ENCODE results near the gene ADI1. TPM values are rescaled to one million over a fixed set of nuclear protein-coding genes. Genes with fewer than 3 reads are reported as not detected.
"Not testable (repeated sequence)": the region's sequence is repeated elsewhere in the genome, so short reads cannot be mapped to it uniquely, and the experiment has no call there.

The ADI1 gene
- total and polyA plus RNA-seq, 8 donors = 34.8 to 83.8 (median 40.9) TPM

DNA sequence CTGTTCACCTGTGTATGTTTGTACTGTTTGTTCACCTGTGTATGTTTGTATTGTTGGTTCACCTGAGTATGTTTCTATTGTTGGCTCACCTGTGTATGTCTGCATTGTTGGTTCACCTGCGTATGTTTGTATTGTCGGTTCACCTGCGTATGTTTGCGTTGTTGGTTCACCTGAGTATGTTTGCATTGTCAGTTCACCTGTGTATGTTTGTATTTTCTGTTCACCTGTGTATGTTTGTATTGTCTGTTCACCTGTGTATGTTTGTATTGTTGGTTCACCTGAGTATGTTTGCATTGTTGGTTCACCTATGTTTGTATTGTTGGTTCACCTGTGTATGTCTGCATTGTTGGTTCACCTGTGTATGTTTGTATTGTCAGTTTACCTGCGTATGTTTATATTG is 14.6 kb downstream of the ADI1 start:
- intact Hi-C loops (cut with DNase I) = no loop called here
- ATAC-seq = no peak
- H3K9me3 ChIP-seq = peaks cover 0 to 3% of the 10 kb centered on the region in 2 donors

GRCh38 chr2:3503483-3503882 is 15.8 kb downstream of the ADI1 start:
- Histone ChIP-seq H3K4me3 (no peak overlapping the region), H3K9me3 (peaks cover 0 to 1% of the 10 kb centered on the region in 2 donors), H3K27ac (no peak overlapping the region), H3K27me3 (no peaks in the 10 kb centered on the region), H3K36me3 (peaks cover 0 to 54% of the 10 kb centered on the region in 2 donors), H3K4me1 (no peaks in the 10 kb centered on the region)
- intact Hi-C loops (cut with DNase I) = no loop called here
- DNase-seq (no peak), ATAC-seq (no peak)
- TF ChIP-seq, protein P1, sequence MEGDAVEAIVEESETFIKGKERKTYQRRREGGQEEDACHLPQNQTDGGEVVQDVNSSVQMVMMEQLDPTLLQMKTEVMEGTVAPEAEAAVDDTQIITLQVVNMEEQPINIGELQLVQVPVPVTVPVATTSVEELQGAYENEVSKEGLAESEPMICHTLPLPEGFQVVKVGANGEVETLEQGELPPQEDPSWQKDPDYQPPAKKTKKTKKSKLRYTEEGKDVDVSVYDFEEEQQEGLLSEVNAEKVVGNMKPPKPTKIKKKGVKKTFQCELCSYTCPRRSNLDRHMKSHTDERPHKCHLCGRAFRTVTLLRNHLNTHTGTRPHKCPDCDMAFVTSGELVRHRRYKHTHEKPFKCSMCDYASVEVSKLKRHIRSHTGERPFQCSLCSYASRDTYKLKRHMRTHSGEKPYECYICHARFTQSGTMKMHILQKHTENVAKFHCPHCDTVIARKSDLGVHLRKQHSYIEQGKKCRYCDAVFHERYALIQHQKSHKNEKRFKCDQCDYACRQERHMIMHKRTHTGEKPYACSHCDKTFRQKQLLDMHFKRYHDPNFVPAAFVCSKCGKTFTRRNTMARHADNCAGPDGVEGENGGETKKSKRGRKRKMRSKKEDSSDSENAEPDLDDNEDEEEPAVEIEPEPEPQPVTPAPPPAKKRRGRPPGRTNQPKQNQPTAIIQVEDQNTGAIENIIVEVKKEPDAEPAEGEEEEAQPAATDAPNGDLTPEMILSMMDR (IDR thresholded peaks at IDR 0.05) = no peak

More for the DNA sequence above, 14.6 kb downstream of the ADI1 start:
- H3K36me3 ChIP-seq = peaks cover 0 to 44% of the 10 kb centered on the region in 2 donors
- no peaks in the 10 kb centered on the region for H3K27me3 ChIP-seq
- TF ChIP-seq, protein P1 (IDR thresholded peaks at IDR 0.05) = no peak
- H3K4me3 ChIP-seq = no peak overlapping the region
- DNase-seq = no peak
- no peaks in the 10 kb centered on the region for H3K4me1 ChIP-seq
- H3K27ac ChIP-seq = no peak overlapping the region

DNA sequence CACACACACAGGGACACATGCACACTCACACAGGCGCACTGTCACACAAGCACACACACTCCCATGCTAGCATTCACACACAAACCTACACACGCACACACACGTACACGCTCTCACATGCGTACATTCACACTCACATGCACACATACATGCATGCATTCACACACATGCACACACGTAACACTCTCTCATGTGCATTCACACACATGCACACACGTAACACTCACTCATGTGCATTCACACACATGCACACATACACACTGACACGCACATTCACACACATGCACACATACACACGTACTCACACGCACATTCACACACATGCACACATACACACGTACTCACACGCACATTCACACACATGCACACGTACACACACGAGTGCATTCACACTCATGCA is 16.3 kb downstream of the ADI1 start:
- DNase-seq (no peak), ATAC-seq (no peak)
- Histone ChIP-seq H3K9me3 (no peaks in the 10 kb centered on the region), H3K36me3 (peaks cover 0 to 54% of the 10 kb centered on the region in 2 donors), H3K4me3 (no peak overlapping the region), H3K4me1 (no peaks in the 10 kb centered on the region), H3K27ac (no peak overlapping the region), H3K27me3 (no peaks in the 10 kb centered on the region)
- TF ChIP-seq, protein P1 (IDR thresholded peaks at IDR 0.05) = no peak
- intact Hi-C loops (cut with DNase I) = no loop called here

DNA sequence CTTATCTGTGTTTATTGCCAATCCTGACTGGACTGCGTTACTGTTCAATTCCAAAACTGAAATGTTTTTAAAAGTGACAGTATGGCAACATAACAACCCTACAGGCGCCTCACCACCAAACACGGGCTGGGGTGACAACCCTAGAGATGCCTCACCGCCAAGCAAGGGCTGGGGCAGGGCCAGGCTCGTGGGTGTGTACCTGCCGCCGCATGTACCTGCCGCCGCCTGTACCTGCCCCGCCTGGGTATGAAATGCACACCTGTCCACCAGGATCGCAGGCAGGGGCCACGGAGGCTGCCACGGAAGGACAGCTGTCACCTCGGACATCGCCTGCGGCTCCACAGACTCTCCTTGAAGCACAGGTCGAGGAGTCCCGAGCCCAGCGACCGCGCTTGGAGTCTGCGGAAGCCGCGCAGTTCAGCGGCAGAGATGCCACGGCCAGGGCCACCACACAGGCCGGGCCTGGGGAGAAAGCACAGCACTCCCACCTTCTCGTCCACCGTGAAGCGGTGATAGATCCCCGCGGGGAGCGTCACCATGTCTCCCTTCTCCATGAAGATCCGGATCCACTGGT is 18.9 kb downstream of the ADI1 start:
- no peak for ATAC-seq
- no peak overlapping the region for H3K4me3 ChIP-seq
- intact Hi-C loops (cut with DNase I) = no loop called here
- no peak for DNase-seq
- no peaks in the 10 kb centered on the region for H3K4me1 ChIP-seq
- TF ChIP-seq, protein P1 (IDR thresholded peaks at IDR 0.05) = no peak
- H3K27me3 ChIP-seq = no peaks in the 10 kb centered on the region
- H3K36me3 ChIP-seq = peaks cover 0 to 73% of the 10 kb centered on the region in 2 donors
- no peaks in the 10 kb centered on the region for H3K9me3 ChIP-seq
- H3K27ac ChIP-seq = no peak overlapping the region

DNA sequence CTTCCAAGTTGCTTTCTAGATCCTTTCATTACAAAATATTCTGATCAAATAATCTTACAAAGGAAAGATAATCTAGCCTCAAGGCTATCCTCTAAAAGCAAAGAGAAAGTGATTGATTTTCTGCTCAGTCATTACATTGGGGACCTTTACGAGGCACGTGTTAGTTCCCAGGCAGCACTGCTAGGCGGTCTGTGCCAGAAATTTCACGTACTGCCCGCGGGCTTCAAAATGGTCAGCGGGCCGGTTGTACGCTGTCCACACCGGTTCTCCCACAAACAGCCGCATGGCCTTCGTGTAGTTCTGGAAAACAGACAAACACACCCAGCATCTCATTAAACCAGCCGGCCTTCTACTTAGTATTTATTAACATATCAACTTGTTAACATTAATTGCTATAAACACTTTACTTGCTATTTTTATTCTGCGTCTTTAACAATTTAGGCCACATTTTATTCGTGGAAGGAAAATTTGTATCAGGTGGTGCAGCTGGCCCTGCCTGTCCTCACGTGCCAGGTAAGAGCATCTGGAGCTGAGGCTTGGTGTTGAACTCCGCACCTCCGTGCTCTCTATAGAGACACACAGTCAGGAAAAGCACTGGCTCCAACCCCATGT is 20.4 kb downstream of the ADI1 start:
- Histone ChIP-seq H3K4me3 (no peak overlapping the region), H3K9me3 (no peaks in the 10 kb centered on the region), H3K27ac (no peak overlapping the region), H3K4me1 (no peaks in the 10 kb centered on the region), H3K27me3 (no peaks in the 10 kb centered on the region), H3K36me3 (peaks cover 0 to 72% of the 10 kb centered on the region in 2 donors)
- intact Hi-C loops (cut with DNase I) = no loop called here
- DNase-seq = no peak
- no peak for ATAC-seq
- TF ChIP-seq, protein P1 (IDR thresholded peaks at IDR 0.05) = no peak

GRCh38 chr2:3496708-3497080 is 22.6 kb downstream of the ADI1 start:
- H3K9me3 ChIP-seq; intact Hi-C loops (cut with DNase I); H3K27ac ChIP-seq; H3K4me1 ChIP-seq; H3K4me3 ChIP-seq; DNase-seq; H3K27me3 ChIP-seq; ATAC-seq: not testable (repeated sequence)
- H3K36me3 ChIP-seq = peaks cover 0 to 67% of the 10 kb centered on the region in 2 donors

Data from left lung (tissue), 10 donors.